Measurements from ENCODE around the gene FOXF2.
"Not testable (repeated sequence)": the region's sequence is repeated elsewhere in the genome, so short reads cannot be mapped to it uniquely, and the experiment has no call there.

Gene FOXF2

GRCh38 chr6:1389369-1390132, at the start of gene FOXF2:
FOXF2 (plus strand) TSS chr6:1389576; CDS start chr6:1389948, 372 bp downstream.
- DNase-seq = no peak

- no peak for DNase-seq
Observed at GRCh38 chr6:1346101-1346500, 43.3 kb upstream of the FOXF2 start.

- no peak for DNase-seq
Observed at GRCh38 chr6:1346558-1347091, 42.8 kb upstream of the FOXF2 start.

GRCh38 chr6:1347161-1347560, 42.2 kb upstream of the FOXF2 start:
- DNase-seq = no peak

- no peak for DNase-seq
Observed at GRCh38 chr6:1348675-1349074, 40.7 kb upstream of the FOXF2 start.

- DNase-seq = no peak
Observed at GRCh38 chr6:1349655-1350054, 39.7 kb upstream of the FOXF2 start.

GRCh38 chr6:1351381-1352008, 37.9 kb upstream of the FOXF2 start:
- DNase-seq = no peak

GRCh38 chr6:1355068-1355467, 34.3 kb upstream of the FOXF2 start:
- DNase-seq = not testable (repeated sequence)

- not testable (repeated sequence) for DNase-seq
Observed at GRCh38 chr6:1361717-1362116, 27.7 kb upstream of the FOXF2 start.

- DNase-seq = no peak
Observed at GRCh38 chr6:1362643-1363042, 26.7 kb upstream of the FOXF2 start.

GRCh38 chr6:1363298-1363697, 26.1 kb upstream of the FOXF2 start:
- DNase-seq = no peak

GRCh38 chr6:1363729-1364572, 25.4 kb upstream of the FOXF2 start:
- no peak for DNase-seq

- DNase-seq = no peak
Observed at GRCh38 chr6:1364791-1365190, 24.6 kb upstream of the FOXF2 start.

GRCh38 chr6:1365686-1366085, 23.7 kb upstream of the FOXF2 start:
- no peak for DNase-seq

GRCh38 chr6:1367771-1368170, 21.6 kb upstream of the FOXF2 start:
- no peak for DNase-seq

GRCh38 chr6:1368940-1369339, 20.4 kb upstream of the FOXF2 start:
- no peak for DNase-seq

- not testable (repeated sequence) for DNase-seq
Observed at GRCh38 chr6:1369695-1370094, 19.7 kb upstream of the FOXF2 start.

GRCh38 chr6:1371933-1372332, 17.4 kb upstream of the FOXF2 start:
- DNase-seq = no peak

GRCh38 chr6:1372690-1373089, 16.7 kb upstream of the FOXF2 start:
- DNase-seq = no peak

GRCh38 chr6:1376653-1377052, 12.7 kb upstream of the FOXF2 start:
- no peak for DNase-seq

GRCh38 chr6:1377526-1377925, 11.8 kb upstream of the FOXF2 start:
- no peak for DNase-seq

GRCh38 chr6:1378065-1379016, 11.0 kb upstream of the FOXF2 start:
- peak; percentile 31 for DNase-seq

All from activated CD4-positive, CD25-positive, alpha-beta regulatory T cell treated with anti-CD3 and anti-CD28 coated beads, Interleukin-2, amount 50 U/mL, for 72 hours (primary cell).